NAMALWA (cell line): Measurements from ENCODE around the gene PUS3.

Experiments used
- DNase-seq: peaks from one replicate; pipeline ENCODE4 v3.0.0-alpha.2; 2015; ENCODE audit warnings: low spot score

The PUS3 gene

DNA sequence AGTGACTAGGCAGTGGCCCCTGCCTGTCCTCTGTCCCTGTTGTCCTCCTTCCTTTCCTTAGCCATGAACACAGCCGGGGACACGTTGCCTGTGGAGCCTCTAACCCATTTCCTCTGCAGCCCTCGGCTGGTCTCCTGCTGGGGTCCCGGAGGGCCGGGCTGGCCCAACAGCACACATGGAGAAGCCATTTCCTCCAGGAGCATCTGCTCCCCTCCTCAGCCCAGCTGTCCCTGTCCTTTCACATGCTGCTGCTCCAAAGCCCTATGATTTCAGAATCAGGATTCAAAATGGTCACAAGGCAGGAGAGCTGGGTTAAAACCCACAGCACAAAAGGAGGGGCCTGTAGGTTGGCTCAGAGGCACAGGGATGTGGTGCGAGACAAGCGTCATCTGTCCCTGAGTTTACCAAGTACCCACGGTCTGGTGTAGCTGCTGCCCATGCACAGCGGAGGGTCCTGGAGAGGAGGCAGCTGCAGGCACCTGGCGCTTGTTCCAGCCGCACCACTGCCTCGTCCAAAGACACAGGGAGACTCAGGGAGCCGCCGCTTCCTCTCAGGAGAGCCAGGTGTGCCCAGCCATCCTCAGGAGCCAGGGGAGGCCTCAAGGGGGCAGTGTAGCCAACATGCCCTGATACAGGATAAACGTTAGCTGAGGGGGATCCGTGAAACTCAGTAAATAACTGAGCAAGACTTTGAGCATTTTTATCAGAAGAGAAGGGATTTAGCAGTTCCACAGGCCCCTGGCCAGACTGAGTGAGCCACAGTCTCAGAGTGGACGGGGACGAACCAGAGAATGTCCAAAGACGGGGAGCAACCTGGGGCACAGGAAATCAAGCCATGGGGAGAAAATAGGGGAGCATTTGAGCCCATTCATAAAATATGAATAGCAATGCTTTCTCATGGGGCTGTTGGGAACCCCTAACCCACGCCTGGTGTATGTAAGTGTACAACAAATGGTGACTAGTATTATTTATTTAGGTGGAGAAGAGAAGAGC is 38.9 kb upstream of the PUS3 start:
- DNase-seq, result peak; percentile 51

DNA sequence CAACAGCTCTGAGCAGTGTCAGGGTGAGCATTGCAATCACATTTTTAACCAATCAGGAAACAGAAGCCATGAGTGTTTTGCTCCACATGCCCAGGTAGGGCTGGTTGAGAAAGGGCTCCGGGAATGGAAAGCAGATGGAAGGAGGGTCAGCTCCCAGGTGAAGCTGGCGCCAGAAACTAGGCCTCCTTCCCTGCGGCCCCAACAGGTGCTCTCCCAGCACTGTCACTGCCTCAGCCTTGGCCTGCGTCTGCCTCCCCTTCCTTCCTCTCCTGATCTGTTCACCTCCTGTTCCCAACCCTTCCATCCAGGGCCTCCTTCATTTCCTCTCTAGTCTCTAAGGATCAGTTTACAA is 38.2 kb upstream of the PUS3 start:
- DNase-seq, result no peak

DNA sequence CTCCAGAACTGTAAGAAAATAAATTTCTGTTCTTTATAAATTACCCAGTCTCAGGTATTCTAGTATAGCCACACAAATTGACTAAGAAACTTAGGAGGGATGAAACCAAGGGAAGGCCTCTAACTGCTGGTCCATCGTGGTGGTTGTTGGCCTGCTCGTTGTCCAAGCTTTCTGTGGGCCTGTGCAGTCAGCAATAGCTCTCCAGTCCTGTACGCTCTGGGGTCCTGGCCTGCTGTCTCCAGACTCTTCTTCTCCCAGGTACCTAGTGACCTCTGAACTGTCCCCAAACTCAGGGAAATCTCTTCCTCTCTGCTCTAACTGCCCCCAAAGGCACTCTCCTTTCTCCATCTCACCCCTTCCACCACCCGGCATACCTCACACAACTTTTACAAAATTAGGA is 37.1 kb upstream of the PUS3 start:
- no peak for DNase-seq

DNA sequence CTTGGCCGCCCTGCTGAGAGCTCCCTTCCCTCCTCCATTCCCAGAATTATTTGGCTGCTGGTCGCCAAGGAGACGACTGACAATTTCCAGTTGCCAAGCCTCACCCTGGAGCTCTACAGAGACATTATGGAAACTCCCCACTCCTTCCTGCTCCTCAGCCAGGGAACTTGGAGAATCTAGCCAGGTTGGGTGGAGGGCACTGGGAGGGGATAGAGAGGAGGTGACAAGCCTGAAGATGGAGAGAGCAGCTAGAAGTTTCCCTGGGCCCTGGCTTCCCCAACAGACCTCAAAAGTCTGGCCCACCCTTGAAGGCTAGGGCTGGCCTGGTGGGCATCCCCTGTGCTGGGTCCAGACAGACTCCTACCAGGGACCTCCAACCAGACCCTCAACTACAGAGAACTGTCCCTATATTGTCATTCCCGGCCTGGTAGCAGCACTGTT is 36.1 kb upstream of the PUS3 start:
- DNase-seq, result no peak

DNA sequence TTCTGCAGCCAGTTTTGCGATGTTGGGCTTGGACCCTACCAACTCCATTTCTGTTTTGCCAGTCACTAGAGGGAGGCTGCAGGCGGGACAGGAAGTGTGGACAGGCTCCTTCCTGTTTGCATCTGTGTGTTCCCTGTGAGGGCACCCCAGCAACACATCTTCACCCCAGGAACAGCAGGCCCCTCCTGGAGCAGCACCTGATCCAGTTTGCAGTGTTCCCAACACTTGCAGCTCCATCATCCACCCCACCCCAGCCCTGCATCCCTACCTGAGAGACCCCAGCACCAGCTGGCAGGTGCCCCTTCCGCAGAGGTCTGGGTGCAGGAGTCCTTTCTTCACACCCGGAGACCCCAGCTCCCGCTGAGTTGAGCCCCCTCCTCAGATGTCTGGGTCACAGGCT is 35.4 kb upstream of the PUS3 start:
- DNase-seq, result no peak

DNA sequence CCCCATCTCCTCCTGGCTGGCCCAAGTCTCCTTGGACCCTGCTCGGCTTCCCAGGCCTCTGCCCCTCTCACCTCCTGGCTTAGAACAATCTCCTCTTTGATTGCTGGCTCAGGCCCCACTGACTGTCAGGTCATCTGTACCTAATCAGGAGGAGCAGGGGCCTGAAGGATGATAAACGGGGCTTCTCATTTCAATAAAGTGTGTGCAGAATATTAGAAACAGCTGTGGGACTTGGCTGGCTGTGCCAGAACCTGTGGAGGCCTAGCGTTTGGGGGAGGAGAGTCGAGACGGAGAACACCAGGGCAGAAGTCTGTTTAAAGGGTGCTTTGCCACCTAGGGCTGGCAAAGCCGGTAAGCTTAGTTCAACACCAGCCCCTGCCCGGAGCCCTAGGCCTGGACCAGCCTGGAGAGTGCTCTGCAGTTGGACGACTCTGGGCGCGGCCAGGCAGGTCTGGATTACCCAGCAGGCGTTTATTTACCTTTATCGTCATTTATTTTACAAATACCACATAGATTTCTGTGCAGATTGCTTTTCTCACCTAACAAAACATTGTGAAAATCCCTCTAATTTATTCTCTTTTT is 32.7 kb upstream of the PUS3 start:
- no peak for DNase-seq

DNA sequence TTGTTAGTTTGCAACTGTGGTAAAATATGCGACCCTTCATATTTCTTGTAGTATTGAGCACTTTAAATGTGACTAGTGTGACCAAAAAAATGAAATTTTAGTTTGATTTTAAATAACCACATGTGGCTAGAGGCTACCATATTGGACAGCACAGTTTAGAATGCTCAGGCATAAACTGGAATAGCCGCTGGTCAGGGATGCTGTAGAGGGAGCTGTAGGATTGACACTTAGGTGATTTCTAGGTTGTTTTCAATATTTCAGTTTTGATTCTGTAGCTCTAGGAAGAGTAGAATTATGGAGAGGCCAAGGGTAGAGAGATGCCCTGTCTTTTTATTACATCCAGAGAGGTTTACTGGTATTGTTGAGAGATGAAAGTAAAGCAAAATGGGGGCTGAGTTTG is 32.0 kb upstream of the PUS3 start:
- DNase-seq, result no peak

DNA sequence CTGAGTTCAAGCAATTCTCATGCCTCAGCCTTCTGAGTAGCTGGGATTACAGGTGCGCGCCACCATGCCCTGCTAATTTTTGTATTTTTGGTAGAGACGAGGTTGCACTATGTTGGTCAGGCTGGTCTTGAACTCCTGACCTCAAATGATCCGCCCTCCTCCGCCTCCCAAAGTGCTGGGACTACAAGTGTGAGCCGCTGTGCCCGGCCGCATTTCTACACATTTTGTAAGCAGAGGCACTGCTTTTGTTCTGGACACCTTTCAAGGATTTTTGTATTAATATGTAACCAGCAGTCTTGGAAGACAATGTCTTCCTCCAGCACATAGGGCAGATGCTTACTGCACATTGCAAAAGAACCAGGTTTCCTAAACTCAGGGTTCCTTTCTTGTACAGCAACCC is 31.5 kb upstream of the PUS3 start:
- DNase-seq, result no peak

DNA sequence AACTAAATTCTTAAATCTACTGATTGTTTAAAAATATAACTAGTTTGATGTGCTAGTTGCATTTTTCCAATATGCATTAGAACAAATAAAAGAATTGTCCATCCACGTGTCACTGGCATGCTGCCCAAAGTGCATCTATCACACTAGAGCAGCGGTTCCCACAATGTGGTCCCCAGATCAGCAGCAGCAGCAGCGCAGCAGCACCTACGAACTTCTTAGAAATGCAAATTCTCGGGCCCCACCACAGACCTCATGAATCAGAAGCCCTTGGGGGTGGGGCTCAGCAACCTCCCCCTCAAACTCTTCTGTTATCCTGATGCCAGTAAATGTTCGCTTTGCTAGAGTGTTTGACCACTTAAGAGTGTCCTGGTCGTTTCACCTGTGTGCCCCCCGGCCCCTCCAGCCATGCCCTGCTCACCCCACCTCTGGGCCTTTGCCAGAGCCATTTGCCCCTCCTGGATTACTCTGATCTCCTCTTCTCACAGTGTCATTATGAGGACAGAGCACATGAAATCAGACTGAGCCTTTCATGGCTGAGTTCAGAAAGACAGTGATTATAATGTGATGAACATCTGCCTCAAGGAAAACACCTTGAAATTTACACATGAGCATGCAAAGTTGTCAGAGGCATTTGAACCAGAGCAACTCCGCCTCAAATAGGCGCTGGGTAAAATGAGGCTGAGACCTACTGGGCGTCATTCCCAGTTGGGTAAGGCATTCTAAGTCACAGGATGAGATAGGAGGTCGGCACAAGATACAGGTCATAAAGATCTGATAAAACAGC is 30.2 kb upstream of the PUS3 start:
- DNase-seq, result no peak

DNA sequence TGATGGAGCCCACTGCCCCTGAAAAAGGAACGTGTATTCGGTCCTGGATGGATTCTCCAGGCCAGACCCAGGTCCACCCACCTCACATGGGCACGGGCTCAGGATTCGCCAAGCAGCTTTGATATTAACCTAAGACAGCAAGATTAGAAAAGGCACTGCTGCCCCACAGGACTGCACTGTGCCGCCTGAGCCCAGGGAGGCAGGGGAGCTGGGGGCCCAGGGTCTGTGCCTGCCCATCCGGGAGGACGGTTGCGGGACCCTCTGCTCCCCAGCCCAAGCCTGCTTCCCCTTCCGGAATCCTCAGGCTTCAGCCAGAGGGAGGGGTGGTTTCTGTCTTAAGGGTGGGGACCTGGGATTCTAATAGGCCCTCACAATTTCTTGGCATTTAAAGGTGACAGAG is 29.3 kb upstream of the PUS3 start:
- DNase-seq, result no peak

DNA sequence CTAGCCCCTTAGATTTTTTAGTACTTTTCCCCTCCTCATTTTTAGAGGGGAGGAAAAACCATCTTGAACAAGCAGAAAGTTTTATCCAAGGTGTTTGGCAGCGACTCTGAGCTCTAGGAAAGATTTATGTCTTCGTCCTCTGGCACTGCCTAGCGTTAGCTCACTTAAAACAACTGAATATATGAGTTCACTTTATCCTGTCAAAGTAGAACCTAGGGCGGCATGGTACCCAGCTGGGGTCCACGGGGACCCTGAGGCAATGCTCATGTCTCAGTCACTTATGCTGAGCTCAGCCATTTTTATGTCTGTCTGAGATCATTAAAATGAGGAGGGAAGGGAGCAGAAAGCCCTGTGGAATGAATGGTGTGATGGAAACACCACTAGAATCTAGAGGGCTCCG is 28.7 kb upstream of the PUS3 start:
- no peak for DNase-seq

DNA sequence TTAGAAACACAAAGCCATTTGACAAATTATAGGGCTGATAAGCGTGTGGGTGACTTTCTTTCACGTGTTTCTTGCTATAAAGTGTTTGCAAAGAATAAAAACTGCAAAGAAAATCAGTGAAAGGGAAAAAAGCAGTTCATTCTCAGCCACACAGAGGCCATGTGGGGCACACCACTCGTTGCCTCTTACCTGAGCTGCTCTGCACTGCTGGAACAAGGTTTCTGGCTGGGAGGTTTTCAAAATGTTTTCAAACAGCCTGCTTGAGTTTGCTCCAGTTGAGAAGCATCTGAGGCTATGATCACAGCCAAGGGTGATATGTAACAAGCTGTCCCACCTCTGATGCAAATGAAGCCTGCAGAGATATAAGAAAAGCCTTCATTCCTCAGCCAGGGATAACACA is 28.1 kb upstream of the PUS3 start:
- no peak for DNase-seq

DNA sequence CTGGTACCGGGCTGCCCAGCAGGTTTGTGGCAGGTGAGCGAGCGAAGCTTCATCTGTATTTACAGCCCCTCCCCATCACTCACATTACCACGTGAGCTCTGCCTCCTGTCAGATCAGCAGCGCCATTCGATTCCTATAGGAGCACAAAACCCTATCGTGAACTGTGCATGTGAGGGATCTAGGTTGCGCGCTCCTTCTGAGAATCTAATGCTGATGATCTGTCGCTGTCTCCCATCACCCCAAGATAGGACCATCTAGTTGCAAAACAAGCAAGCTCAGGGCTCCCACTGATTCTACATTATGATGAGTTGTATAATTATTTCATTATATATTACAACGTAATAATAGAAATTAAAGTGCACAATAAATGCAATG is 27.1 kb upstream of the PUS3 start:
- DNase-seq, result no peak

DNA sequence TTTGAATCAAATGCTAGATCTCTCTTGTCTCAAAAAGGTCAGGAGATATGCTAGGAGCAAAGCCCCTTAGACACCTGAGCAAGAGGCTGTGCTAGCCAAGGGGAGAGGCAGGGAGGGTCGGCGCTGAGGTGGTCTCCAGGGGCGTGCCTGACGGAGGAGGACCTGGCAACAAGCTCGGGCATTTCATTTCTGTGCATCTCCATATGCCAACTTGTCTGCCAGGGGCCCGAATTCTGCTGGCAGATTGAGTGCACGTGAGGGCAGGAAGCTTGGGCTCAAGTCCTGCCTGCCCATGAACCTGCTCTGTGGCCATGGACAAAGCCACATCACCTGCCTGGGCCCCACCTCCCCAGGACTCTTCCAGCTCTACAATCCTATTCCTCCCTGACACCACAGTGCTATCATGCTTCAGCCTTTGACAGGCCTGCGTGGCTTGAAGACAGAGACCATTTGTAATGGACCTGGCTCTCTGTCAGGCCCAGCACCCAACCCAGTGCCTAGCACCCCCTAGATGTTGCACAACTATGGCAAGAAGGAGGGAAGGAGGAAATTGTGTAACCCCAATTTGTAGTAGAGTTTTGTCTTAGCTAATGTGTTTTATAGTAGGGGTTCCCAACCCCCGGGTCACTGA is 26.6 kb upstream of the PUS3 start:
- no peak for DNase-seq

DNA sequence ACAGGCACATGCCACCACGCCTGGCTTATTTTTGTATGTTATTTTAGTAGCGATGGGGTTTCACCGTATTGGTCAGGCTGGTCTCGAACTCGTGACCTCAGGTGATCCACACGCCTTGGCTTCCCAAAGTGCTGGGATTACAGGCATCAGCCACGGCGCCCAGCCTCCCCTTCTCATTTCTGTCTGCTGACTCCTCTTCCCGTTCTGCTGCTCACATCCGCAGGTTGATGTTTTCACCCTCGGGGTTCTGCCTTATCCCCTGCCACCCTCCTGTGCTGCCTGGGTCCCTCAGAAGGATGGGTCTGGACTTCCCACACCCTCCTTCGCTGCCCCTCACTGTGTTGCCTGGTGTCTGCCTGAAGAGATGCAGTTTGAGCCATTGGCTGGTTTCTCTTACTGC is 23.7 kb upstream of the PUS3 start:
- DNase-seq, result no peak

DNA sequence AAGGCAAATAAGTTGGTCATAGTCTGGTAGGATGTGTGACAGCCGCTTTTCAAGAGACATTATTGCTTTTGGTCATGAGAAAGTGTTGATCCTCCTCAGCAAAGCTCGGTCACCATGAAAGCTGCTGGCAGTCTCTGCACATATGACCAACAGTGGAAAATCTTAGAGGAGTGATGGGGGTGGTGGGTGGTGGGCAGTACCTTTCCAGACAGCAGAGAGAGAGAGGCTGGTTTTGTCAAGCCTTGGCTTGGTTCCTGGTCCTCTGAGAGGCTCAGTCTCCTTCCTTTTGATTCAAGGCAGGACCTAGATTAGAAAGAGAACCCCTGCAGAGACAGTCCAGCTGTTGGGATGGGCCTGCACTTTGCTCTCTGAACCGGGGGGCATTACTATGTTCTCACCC is 22.8 kb upstream of the PUS3 start:
- DNase-seq, result no peak

DNA sequence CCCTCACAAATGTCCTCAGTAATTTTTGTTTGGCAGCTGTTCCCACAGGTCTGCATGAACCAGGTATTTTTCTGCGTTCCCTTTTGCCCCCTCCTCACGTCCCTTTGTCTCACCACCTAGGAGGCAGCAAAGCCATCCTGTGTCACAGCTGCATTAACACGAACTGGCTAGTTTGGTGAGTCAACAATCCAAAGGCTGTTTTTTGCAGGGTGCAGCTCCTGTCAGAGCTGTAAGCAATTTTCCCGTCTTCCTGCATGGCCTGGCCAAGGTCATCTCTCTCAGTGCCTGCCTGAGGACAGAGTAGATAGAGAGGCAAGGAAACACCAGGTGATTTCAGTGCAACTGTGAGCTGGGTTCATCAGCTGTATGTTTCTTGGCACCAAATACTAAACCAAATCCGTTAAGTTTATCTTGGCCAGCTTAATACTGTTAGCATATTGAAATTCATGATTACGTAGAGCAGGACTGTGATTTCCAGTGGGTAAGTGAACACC is 22.3 kb upstream of the PUS3 start:
- no peak for DNase-seq

DNA sequence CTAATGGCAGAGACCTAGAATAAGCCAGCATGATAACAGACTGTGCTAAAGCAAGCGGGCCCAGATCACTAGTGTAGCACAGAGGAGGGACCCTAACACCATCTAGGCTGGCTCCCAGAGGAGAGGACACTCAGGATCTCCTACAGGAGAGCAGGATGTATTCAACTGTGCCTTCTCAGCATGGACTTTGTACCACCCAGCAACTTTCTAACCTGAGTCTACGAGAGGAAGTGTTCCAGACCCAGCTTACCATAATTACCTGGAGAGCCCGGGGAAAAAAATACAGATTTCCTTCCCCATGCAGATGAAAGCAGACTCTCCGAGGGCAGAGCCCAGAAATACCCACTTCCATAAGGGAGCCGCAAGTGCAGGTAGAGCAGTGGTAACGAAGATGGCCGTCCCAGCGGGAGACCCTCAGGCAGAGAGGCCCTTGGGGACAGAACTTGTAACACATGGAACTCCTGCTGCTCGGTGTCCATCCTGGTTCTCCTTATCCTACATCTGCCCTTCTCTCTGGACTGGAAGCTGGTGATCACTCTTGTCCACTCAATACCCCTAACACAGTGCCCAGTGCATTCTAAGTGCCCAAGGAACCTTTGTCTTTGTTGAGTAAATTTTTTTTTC is 21.5 kb upstream of the PUS3 start:
- DNase-seq, result no peak

DNA sequence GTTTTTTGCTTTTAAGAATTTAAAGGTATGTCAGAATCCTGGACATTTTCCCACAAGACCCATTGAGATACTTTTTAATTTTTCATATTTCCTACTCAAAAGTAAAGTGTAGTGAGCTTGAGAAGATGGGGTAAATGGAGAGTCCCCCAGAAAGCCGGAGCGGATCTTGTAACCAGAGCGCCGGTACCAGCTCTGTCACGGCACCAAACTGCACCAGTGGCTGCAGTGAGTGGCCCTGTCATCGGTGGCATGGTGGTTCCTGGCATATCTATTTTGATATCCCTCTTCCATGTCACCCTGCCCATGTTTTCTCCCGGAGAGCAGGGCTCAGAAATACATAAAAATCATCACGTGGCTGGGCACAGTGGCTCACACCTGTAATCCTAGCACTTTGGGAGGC is 20.6 kb upstream of the PUS3 start:
- DNase-seq, result no peak

DNA sequence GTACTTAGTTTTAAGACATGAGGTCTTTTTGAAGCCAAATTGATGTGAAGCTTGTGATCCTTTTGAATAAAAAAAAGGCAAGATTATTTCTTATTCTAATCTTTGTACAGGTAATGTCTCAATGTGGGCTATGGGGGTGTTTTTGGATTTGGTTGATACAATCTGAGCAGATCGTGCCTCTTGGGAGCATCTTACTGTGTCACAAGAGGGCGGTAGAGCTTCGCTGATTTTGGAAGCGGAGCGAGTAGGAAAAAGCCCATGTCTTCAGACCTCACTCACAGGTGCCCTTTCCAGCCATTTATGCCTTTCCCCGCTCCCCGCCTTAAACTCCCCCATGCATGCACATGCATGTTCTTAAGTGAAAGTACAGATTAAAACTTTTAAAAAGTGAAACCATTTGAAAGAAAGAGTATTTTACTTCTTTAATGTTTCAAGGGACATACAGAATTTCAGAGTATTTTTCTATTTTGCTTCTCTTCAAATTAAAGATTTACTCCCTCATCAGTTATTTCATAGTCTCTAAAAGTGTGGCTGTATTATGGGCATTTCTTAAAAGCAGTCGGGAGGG is 20.1 kb upstream of the PUS3 start:
- peak; percentile 81 for DNase-seq

DNA sequence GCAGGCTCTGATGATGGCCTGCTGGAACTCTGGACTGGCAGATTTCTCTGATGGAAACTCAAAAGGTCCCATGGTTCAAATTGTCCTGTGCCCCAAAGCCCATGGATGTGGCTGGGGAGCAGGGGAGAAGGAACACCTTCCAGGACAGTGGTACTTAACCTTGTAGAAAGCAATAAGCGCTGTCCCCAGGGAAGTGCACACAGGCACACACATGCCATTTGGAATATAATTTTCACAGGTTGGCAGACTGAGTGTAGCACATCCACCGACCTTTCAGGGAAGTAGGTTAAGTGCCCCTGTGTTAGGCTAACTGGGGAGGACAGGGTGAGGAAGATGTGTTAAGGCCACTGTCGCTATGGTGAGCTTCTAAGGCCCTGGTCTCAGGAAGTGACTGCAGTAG is 19.1 kb upstream of the PUS3 start:
- DNase-seq, result no peak

DNA sequence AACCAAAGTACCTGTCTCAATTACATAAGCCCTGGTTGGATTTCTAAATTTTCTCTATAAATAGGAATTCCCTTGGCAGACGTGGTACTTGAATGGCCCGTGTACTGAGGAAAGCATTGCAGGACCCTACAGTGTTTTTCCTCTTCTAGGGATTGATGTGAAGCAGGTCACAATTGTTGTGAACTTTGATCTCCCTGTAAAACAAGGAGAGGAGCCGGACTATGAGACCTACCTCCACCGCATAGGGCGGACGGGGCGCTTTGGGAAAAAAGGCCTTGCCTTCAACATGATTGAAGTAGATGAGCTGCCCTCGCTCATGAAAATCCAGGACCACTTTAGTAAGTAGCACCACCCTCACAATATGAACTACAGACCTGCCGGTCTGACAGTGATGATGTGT is 18.0 kb upstream of the PUS3 start:
- DNase-seq, result no peak
